Loucy (cell line): ENCODE measurements around the gene FTSJ3.

Experiments used
- H2AFZ ChIP-seq: fragments of 200-600 bp; sonication (generic); 2 replicates; pipeline ENCODE4 v1.6.0; 2016; ENCODE audit warnings: antibody characterized with exemption, mild to moderate bottlenecking, low read length, moderate library complexity
- H3F3A ChIP-seq: fragments of 200-600 bp; 2 replicates; pipeline ENCODE4 v1.6.0; 2016; ENCODE audit warnings: antibody characterized with exemption, low read depth, mild to moderate bottlenecking
- H3K27me3 ChIP-seq: fragments of 200-600 bp; sonication (generic); 2 replicates; pipeline ENCODE4 v1.6.1; 2014; ENCODE audit warnings: low read length, mild to moderate bottlenecking; ENCODE audit not compliant: insufficient read depth, poor library complexity, severe bottlenecking
- H3K36me3 ChIP-seq: fragments of 200-600 bp; sonication (generic); 2 replicates; pipeline ENCODE4 v1.6.1; 2016; ENCODE audit warnings: low read length; ENCODE audit not compliant: insufficient read depth
- H3K4me1 ChIP-seq: fragments of 200-600 bp; sonication (generic); 2 replicates; pipeline ENCODE4 v1.5.1; 2014; ENCODE audit warnings: low read length, mild to moderate bottlenecking; ENCODE audit not compliant: insufficient read depth, poor library complexity, severe bottlenecking
- H3K4me2 ChIP-seq: fragments of 200-600 bp; sonication (generic); 2 replicates; pipeline ENCODE4 v1.6.0; 2014; ENCODE audit warnings: antibody characterized with exemption, low read length, low read depth, mild to moderate bottlenecking; ENCODE audit not compliant: poor library complexity, severe bottlenecking
- H3K4me3 ChIP-seq: fragments of 200-600 bp; sonication (generic); 2 replicates; pipeline ENCODE4 v1.5.1; 2014; ENCODE audit warnings: low read length, mild to moderate bottlenecking, mixed read lengths; ENCODE audit not compliant: poor library complexity, severe bottlenecking
- H3K79me2 ChIP-seq: fragments of 200-600 bp; sonication (generic); 2 replicates; pipeline ENCODE4 v1.6.1; 2014; ENCODE audit warnings: low read length; ENCODE audit not compliant: insufficient read depth
- H3K9ac ChIP-seq: fragments of 200-600 bp; sonication (generic); 2 replicates; pipeline ENCODE4 v1.6.0; 2014; ENCODE audit warnings: mild to moderate bottlenecking, low read depth, low read length, moderate library complexity; ENCODE audit not compliant: poor library complexity, severe bottlenecking
- H3K9me2 ChIP-seq: fragments of 200-600 bp; sonication (generic); replicated peaks from 2 replicates; pipeline ENCODE4 v1.6.1; 2016; ENCODE audit warnings: low read depth, low read length, mixed read lengths
- H3K9me3 ChIP-seq: fragments of 200-600 bp; sonication (generic); 2 replicates; pipeline ENCODE4 v1.6.1; 2014; ENCODE audit warnings: mild to moderate bottlenecking, antibody characterized with exemption, low read length, low read depth; ENCODE audit not compliant: insufficient read depth
- H4K20me1 ChIP-seq: fragments of 200-600 bp; sonication (generic); 2 replicates; pipeline ENCODE4 v1.6.0; 2014; ENCODE audit warnings: antibody characterized with exemption, low read length, mild to moderate bottlenecking; ENCODE audit not compliant: insufficient read depth, poor library complexity, severe bottlenecking
- EZH2phosphoT487 ChIP-seq: fragments of 200-600 bp; IDR thresholded peaks from 2 replicates; pipeline ENCODE4 v1.6.1; 2018; ENCODE audit warnings: antibody characterized with exemption, mild to moderate bottlenecking, moderate library complexity, borderline replicate concordance
- TF ChIP-seq, protein P1 (sequence below): fragments of 200-600 bp; sonication (generic); conservative IDR thresholded peaks from 2 replicates; pipeline ENCODE4 v1.5.1; 2014; ENCODE audit warnings: mild to moderate bottlenecking, antibody characterized with exemption, low read length

FTSJ3 gene

DNA sequence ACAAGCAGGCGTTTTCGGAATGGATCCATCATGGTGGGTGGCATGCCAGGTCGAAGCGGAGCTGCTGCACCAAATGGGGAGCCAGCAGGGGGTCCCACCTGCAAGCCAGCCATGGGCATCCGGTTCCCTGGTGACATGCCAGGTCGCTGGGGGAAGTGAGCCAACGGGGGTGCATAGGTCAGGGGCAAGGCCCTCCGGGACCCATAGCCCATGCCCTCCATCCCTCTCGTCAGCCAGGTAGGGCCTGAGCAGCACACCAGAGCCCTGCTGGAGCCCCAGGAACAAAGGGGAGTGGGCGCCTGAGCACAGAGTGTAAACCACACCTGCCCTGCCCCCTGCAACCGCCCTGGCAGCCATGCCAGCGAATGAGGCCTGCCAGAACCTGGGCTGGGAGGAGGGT lies 10.0 kb upstream of the FTSJ3 start:
- peaks cover 41% of the 10 kb centered on the region for H3K4me1 ChIP-seq
- no peaks in the 10 kb centered on the region for H3K9me2 ChIP-seq
- peak overlapping the region; percentile 97 for H3K9ac ChIP-seq
- TF ChIP-seq EZH2phosphoT487: no peak
- TF ChIP-seq, protein P1, sequence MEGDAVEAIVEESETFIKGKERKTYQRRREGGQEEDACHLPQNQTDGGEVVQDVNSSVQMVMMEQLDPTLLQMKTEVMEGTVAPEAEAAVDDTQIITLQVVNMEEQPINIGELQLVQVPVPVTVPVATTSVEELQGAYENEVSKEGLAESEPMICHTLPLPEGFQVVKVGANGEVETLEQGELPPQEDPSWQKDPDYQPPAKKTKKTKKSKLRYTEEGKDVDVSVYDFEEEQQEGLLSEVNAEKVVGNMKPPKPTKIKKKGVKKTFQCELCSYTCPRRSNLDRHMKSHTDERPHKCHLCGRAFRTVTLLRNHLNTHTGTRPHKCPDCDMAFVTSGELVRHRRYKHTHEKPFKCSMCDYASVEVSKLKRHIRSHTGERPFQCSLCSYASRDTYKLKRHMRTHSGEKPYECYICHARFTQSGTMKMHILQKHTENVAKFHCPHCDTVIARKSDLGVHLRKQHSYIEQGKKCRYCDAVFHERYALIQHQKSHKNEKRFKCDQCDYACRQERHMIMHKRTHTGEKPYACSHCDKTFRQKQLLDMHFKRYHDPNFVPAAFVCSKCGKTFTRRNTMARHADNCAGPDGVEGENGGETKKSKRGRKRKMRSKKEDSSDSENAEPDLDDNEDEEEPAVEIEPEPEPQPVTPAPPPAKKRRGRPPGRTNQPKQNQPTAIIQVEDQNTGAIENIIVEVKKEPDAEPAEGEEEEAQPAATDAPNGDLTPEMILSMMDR: no peak
- H3K36me3 ChIP-seq: peaks cover 33% of the 10 kb centered on the region; the same call in 1 of the 2 replicates
- H3K79me2 ChIP-seq: peaks cover 94% of the 10 kb centered on the region
- H3K4me3 ChIP-seq: peak overlapping the region; percentile 89
- no peaks in the 10 kb centered on the region for H3K27me3 ChIP-seq
- H3K9me3 ChIP-seq: no peaks in the 10 kb centered on the region
- H4K20me1 ChIP-seq: peaks cover 40% of the 10 kb centered on the region
- H3K4me2 ChIP-seq: peak overlapping the region; percentile 85
- H3F3A ChIP-seq: no peaks in the 10 kb centered on the region
- no peak overlapping the region for H2AFZ ChIP-seq

GRCh38 chr17:63836811-63837210 lies 9.3 kb upstream of the FTSJ3 start:
- Histone ChIP-seq H3K4me1 (peaks cover 43% of the 10 kb centered on the region), H3K4me2 (peak overlapping the region; percentile 85), H3K9ac (no peak overlapping the region), H3F3A (no peaks in the 10 kb centered on the region), H3K9me2 (no peaks in the 10 kb centered on the region), H3K4me3 (no peak overlapping the region), H4K20me1 (peaks cover 35% of the 10 kb centered on the region), H3K79me2 (peaks cover 94% of the 10 kb centered on the region), H3K36me3 (peaks cover 40% of the 10 kb centered on the region), H3K9me3 (no peaks in the 10 kb centered on the region), H2AFZ (no peak overlapping the region), H3K27me3 (no peaks in the 10 kb centered on the region)
- no peak for TF ChIP-seq EZH2phosphoT487
- TF ChIP-seq, protein P1: no peak

GRCh38 chr17:63835167-63835720 lies 7.8 kb upstream of the FTSJ3 start:
- Histone ChIP-seq H3K4me3 (no peak overlapping the region), H3K4me2 (peak overlapping the region; percentile 67), H2AFZ (no peak overlapping the region), H3K4me1 (peaks cover 43% of the 10 kb centered on the region), H3K9me3 (no peaks in the 10 kb centered on the region), H3K9me2 (no peaks in the 10 kb centered on the region), H3K36me3 (peaks cover 56% of the 10 kb centered on the region), H3K79me2 (peaks cover 92% of the 10 kb centered on the region), H3K9ac (no peak overlapping the region), H4K20me1 (peaks cover 19% of the 10 kb centered on the region), H3F3A (no peaks in the 10 kb centered on the region), H3K27me3 (no peaks in the 10 kb centered on the region)
- TF ChIP-seq, protein P1: no peak
- no peak for TF ChIP-seq EZH2phosphoT487
